Activated effector memory CD4-positive, alpha-beta T cell treated with anti-CD3 and anti-CD28 coated beads, Interleukin-2, amount 50 U/mL, for 16 hours (primary cell): ENCODE data around the gene SPAG9.
"Not testable (repeated sequence)": the region's sequence is repeated elsewhere in the genome, so short reads cannot be mapped to it uniquely, and the experiment has no call there.

Experiments
- DNase-seq: peaks from one replicate; pipeline ENCODE4 v3.0.0-alpha.2; 2020

The SPAG9 gene

GRCh38 chr17:50952013-50952412 is 168.7 kb downstream of the SPAG9 start:
- DNase-seq: peak; percentile 59

GRCh38 chr17:50949989-50950877 is 170.4 kb downstream of the SPAG9 start:
- peak; percentile 79 for DNase-seq

GRCh38 chr17:50949128-50949988 is 171.3 kb downstream of the SPAG9 start:
- DNase-seq: no peak

GRCh38 chr17:50948711-50949110 is 172.0 kb downstream of the SPAG9 start:
- DNase-seq: no peak

GRCh38 chr17:50947782-50948543 is 172.7 kb downstream of the SPAG9 start:
- DNase-seq: no peak

- DNase-seq: peak; percentile 61
Measured at GRCh38 chr17:50946891-50947781, 173.5 kb downstream of the SPAG9 start.

- peak; percentile 61 for DNase-seq
Measured at GRCh38 chr17:50946223-50946890, 174.3 kb downstream of the SPAG9 start.

- DNase-seq: peak; percentile 61
Measured at GRCh38 chr17:50945779-50946222, 174.9 kb downstream of the SPAG9 start.

- DNase-seq: no peak
Measured at GRCh38 chr17:50944902-50945720, 175.6 kb downstream of the SPAG9 start.

GRCh38 chr17:50944054-50944901 is 176.4 kb downstream of the SPAG9 start:
- peak; percentile 90 for DNase-seq

GRCh38 chr17:50943575-50943933 is 177.1 kb downstream of the SPAG9 start:
- peak; percentile 63 for DNase-seq

- DNase-seq: not testable (repeated sequence)
Measured at GRCh38 chr17:50941676-50942048, 179.0 kb downstream of the SPAG9 start.

- DNase-seq: peak; percentile 57
Measured at GRCh38 chr17:50939795-50940684, 180.6 kb downstream of the SPAG9 start.

- DNase-seq: no peak
Measured at GRCh38 chr17:50939542-50939794, 181.2 kb downstream of the SPAG9 start.

- no peak for DNase-seq
Measured at GRCh38 chr17:50938821-50939541, 181.7 kb downstream of the SPAG9 start.

GRCh38 chr17:50935996-50936266 is 184.7 kb downstream of the SPAG9 start:
- no peak for DNase-seq

- no peak for DNase-seq
Measured at GRCh38 chr17:50935221-50935995, 185.3 kb downstream of the SPAG9 start.
